Measurements from ENCODE around the gene LPCAT1.

Gene LPCAT1

GRCh38 chr5:1419476-1420210 lies 104.1 kb downstream of the LPCAT1 start:
- no peaks in the 10 kb centered on the region for H3K9me3 ChIP-seq (ENCODE audit: insufficient read depth, low read length)
- no peak overlapping the region for H3K4me3 ChIP-seq (ENCODE audit: insufficient read length, low read depth)
- no peak for TF ChIP-seq ZNF274 (IDR thresholded peaks at IDR 0.05; ENCODE audit: low read depth, low read length)
- no peak for TF ChIP-seq SUZ12 (IDR thresholded peaks at IDR 0.05; ENCODE audit: extremely low read depth, insufficient read depth, insufficient read length)
- no peak for TF ChIP-seq YY1 (IDR thresholded peaks at IDR 0.05; ENCODE audit: insufficient read depth, insufficient read length)
- H3K9ac ChIP-seq (ENCODE audit: insufficient read length, low read depth): no peak overlapping the region
- no peaks in the 10 kb centered on the region for H3K27me3 ChIP-seq (ENCODE audit: insufficient read depth, insufficient read length)
- DNase-seq (ENCODE audit: low read depth, low spot score): no peak
- H3K36me3 ChIP-seq (ENCODE audit: insufficient read depth, insufficient read length, low read length): no peaks in the 10 kb centered on the region
- H3K4me1 ChIP-seq (ENCODE audit: insufficient read depth, insufficient read length): no peaks in the 10 kb centered on the region

- H3K4me1 ChIP-seq (ENCODE audit: insufficient read depth, insufficient read length): peaks cover 2% of the 10 kb centered on the region
- no peak overlapping the region for H3K9ac ChIP-seq (ENCODE audit: insufficient read length, low read depth)
- no peaks in the 10 kb centered on the region for H3K9me3 ChIP-seq (ENCODE audit: insufficient read depth, low read length)
- no peak for DNase-seq (ENCODE audit: low read depth, low spot score)
- no peaks in the 10 kb centered on the region for H3K36me3 ChIP-seq (ENCODE audit: insufficient read depth, insufficient read length, low read length)
- no peak for TF ChIP-seq ZNF274 (IDR thresholded peaks at IDR 0.05; ENCODE audit: low read depth, low read length)
- no peak for TF ChIP-seq SUZ12 (IDR thresholded peaks at IDR 0.05; ENCODE audit: extremely low read depth, insufficient read depth, insufficient read length)
- no peak for TF ChIP-seq YY1 (IDR thresholded peaks at IDR 0.05; ENCODE audit: insufficient read depth, insufficient read length)
- H3K4me3 ChIP-seq (ENCODE audit: insufficient read length, low read depth): no peak overlapping the region
- H3K27me3 ChIP-seq (ENCODE audit: insufficient read depth, insufficient read length): no peaks in the 10 kb centered on the region
These were observed 104.9 kb downstream of the LPCAT1 start for GRCh38 chr5:1418921-1419280.

GRCh38 chr5:1418238-1418920 lies 105.4 kb downstream of the LPCAT1 start:
- H3K9ac ChIP-seq (ENCODE audit: insufficient read length, low read depth): no peak overlapping the region
- DNase-seq (ENCODE audit: low read depth, low spot score): no peak
- no peaks in the 10 kb centered on the region for H3K9me3 ChIP-seq (ENCODE audit: insufficient read depth, low read length)
- H3K4me1 ChIP-seq (ENCODE audit: insufficient read depth, insufficient read length): peaks cover 7% of the 10 kb centered on the region
- TF ChIP-seq ZNF274 (IDR thresholded peaks at IDR 0.05; ENCODE audit: low read depth, low read length): no peak
- no peak for TF ChIP-seq YY1 (IDR thresholded peaks at IDR 0.05; ENCODE audit: insufficient read depth, insufficient read length)
- no peak for TF ChIP-seq SUZ12 (IDR thresholded peaks at IDR 0.05; ENCODE audit: extremely low read depth, insufficient read depth, insufficient read length)
- no peak overlapping the region for H3K4me3 ChIP-seq (ENCODE audit: insufficient read length, low read depth)
- H3K36me3 ChIP-seq (ENCODE audit: insufficient read depth, insufficient read length, low read length): no peaks in the 10 kb centered on the region
- H3K27me3 ChIP-seq (ENCODE audit: insufficient read depth, insufficient read length): no peaks in the 10 kb centered on the region

DNA sequence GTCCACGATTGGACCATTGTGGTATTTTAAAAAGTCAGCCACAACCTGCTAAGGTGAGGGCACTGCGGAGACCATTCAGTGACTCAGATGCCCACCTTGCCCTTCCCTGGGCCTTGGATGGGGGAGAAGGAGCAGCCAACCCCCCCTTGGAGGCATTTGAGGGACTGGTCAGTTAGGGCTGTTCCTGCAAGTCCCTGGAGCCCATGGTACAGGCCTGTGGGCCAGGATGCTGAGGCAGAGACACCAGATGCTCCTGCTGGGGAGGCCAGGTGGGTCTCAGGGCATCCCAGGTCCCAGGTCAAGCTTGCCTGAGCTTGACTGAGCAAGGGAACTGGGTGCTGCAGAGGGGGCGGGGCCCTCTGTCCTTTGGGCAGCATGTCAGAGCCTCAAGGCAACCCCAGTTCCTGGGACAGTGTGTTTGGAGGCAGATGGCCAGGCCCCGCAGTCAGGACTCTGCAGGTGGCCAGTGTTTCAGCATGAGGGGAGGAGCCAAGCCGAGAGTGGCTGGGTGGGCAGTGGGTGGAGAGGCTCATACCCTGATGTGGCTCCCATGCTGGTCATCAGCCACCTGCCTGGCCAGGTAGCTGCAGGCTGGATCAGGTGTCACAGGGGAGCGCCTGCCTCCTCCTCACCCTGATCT lies 106.1 kb downstream of the LPCAT1 start:
- Histone ChIP-seq H3K4me3 (ENCODE audit: insufficient read length, low read depth) (no peak overlapping the region), H3K36me3 (ENCODE audit: insufficient read depth, insufficient read length, low read length) (no peaks in the 10 kb centered on the region), H3K9me3 (ENCODE audit: insufficient read depth, low read length) (no peaks in the 10 kb centered on the region), H3K4me1 (ENCODE audit: insufficient read depth, insufficient read length) (peaks cover 9% of the 10 kb centered on the region), H3K27me3 (ENCODE audit: insufficient read depth, insufficient read length) (no peaks in the 10 kb centered on the region), H3K9ac (ENCODE audit: insufficient read length, low read depth) (no peak overlapping the region)
- DNase-seq (ENCODE audit: low read depth, low spot score): no peak
- no peak for TF ChIP-seq ZNF274 (IDR thresholded peaks at IDR 0.05; ENCODE audit: low read depth, low read length)
- no peak for TF ChIP-seq YY1 (IDR thresholded peaks at IDR 0.05; ENCODE audit: insufficient read depth, insufficient read length)
- TF ChIP-seq SUZ12 (IDR thresholded peaks at IDR 0.05; ENCODE audit: extremely low read depth, insufficient read depth, insufficient read length): no peak

GRCh38 chr5:1416856-1417469 lies 106.8 kb downstream of the LPCAT1 start:
- TF ChIP-seq YY1 (IDR thresholded peaks at IDR 0.05; ENCODE audit: insufficient read depth, insufficient read length): no peak
- no peak for DNase-seq (ENCODE audit: low read depth, low spot score)
- Histone ChIP-seq H3K27me3 (ENCODE audit: insufficient read depth, insufficient read length) (no peaks in the 10 kb centered on the region), H3K4me1 (ENCODE audit: insufficient read depth, insufficient read length) (peaks cover 9% of the 10 kb centered on the region), H3K9ac (ENCODE audit: insufficient read length, low read depth) (no peak overlapping the region), H3K4me3 (ENCODE audit: insufficient read length, low read depth) (no peak overlapping the region), H3K36me3 (ENCODE audit: insufficient read depth, insufficient read length, low read length) (no peaks in the 10 kb centered on the region), H3K9me3 (ENCODE audit: insufficient read depth, low read length) (no peaks in the 10 kb centered on the region)

- TF ChIP-seq ZNF274 (IDR thresholded peaks at IDR 0.05; ENCODE audit: low read depth, low read length) (no peak), SUZ12 (IDR thresholded peaks at IDR 0.05; ENCODE audit: extremely low read depth, insufficient read depth, insufficient read length) (no peak), YY1 (IDR thresholded peaks at IDR 0.05; ENCODE audit: insufficient read depth, insufficient read length) (no peak)
- Histone ChIP-seq H3K9me3 (ENCODE audit: insufficient read depth, low read length) (no peaks in the 10 kb centered on the region), H3K4me1 (ENCODE audit: insufficient read depth, insufficient read length) (peaks cover 9% of the 10 kb centered on the region), H3K4me3 (ENCODE audit: insufficient read length, low read depth) (no peak overlapping the region), H3K36me3 (ENCODE audit: insufficient read depth, insufficient read length, low read length) (no peaks in the 10 kb centered on the region), H3K9ac (ENCODE audit: insufficient read length, low read depth) (no peak overlapping the region), H3K27me3 (ENCODE audit: insufficient read depth, insufficient read length) (no peaks in the 10 kb centered on the region)
- DNase-seq (ENCODE audit: low read depth, low spot score): no peak
These were observed 108.0 kb downstream of the LPCAT1 start for GRCh38 chr5:1415626-1416360.
